ENCODE data around the gene MKX.

DNA sequence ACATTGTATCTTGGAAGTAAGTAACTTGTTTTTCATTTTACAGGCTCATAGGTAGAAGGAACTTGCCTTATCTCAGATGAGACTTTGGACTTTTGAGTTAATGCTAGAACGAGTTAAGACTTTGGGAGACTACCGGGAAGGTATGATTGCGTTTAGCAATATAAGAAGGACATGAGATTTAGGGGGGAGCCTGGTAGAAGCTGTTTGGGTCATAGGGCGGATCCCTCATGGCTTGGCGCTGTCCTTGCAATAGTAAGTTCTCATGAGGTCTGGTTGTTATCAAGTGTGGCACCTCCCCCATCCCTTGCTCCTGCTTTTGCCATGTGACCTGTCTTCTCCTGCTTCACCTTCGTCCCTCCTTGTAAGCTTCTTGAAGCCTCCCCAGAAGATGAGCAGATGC, 110.3 kb downstream of the MKX start:
- TF ChIP-seq, protein P1, sequence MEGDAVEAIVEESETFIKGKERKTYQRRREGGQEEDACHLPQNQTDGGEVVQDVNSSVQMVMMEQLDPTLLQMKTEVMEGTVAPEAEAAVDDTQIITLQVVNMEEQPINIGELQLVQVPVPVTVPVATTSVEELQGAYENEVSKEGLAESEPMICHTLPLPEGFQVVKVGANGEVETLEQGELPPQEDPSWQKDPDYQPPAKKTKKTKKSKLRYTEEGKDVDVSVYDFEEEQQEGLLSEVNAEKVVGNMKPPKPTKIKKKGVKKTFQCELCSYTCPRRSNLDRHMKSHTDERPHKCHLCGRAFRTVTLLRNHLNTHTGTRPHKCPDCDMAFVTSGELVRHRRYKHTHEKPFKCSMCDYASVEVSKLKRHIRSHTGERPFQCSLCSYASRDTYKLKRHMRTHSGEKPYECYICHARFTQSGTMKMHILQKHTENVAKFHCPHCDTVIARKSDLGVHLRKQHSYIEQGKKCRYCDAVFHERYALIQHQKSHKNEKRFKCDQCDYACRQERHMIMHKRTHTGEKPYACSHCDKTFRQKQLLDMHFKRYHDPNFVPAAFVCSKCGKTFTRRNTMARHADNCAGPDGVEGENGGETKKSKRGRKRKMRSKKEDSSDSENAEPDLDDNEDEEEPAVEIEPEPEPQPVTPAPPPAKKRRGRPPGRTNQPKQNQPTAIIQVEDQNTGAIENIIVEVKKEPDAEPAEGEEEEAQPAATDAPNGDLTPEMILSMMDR (conservative IDR thresholded peaks at IDR 0.05; ENCODE audit: low read length), result no peak
- TF ChIP-seq EZH2phosphoT487 (IDR thresholded peaks at IDR 0.05; ENCODE audit: borderline replicate concordance, low read depth, low read length), result no peak
